ENCODE measurements around the gene KLHDC7B. TPM values are rescaled to one million over a fixed set of nuclear protein-coding genes. Genes with fewer than 3 reads are reported as not detected.

KLHDC7B gene
- total RNA-seq, 1 experiment from 2014 or later = not detected

DNA sequence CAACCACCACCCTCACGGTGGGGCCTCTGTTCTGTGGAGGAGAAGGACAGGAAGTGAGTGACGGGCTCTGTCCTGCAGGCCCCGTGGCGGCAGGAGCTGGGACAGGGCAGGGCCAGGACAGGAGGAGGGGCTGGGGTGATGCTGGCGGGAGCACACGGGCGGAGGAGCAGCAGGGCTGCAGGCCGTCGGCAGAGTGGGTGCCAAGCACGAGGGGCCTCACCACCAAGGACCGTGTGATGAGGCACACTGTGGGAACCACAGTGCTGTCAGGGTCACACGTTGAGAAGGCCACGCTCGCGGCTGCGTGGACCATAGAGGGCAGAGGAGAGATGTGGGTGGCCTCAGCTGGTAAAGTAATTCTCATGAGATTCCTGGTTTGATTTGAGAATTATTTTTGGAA is 28.8 kb upstream of the KLHDC7B start:
- Mint-ChIP-seq H3K4me3 (no peak overlapping the region), H3K4me1 (no peaks in the 10 kb centered on the region), H3K27ac (no peak overlapping the region), H3K27me3 (ENCODE audit: low read depth) (no peaks in the 10 kb centered on the region), H3K36me3 (peaks cover 15% of the 10 kb centered on the region), H3K9me3 (no peaks in the 10 kb centered on the region)
- TF ChIP-seq JAZF1 (CRISPR knock-in tag; IDR thresholded peaks at IDR 0.05) (no peak), TEAD1 (CRISPR knock-in tag; IDR thresholded peaks at IDR 0.05) (no peak), PRRX2 (CRISPR knock-in tag; IDR thresholded peaks at IDR 0.05) (no peak), FOXJ3 (CRISPR knock-in tag; IDR thresholded peaks at IDR 0.05; ENCODE audit: borderline replicate concordance) (no peak), GTF2I (CRISPR knock-in tag; conservative IDR thresholded peaks at IDR 0.05) (no peak), ATF3 (CRISPR knock-in tag; conservative IDR thresholded peaks at IDR 0.05) (no peak), IRF1 (CRISPR knock-in tag; IDR thresholded peaks at IDR 0.05) (no peak), RELA (CRISPR knock-in tag; IDR thresholded peaks at IDR 0.05; ENCODE audit: borderline replicate concordance) (no peak), ZNF423 (CRISPR knock-in tag; IDR thresholded peaks at IDR 0.05) (no peak), NFATC4 (CRISPR knock-in tag; IDR thresholded peaks at IDR 0.05) (no peak), ZNF281 (CRISPR knock-in tag; IDR thresholded peaks at IDR 0.05) (no peak), CREB1 (CRISPR knock-in tag; IDR thresholded peaks at IDR 0.05) (no peak), OVOL2 (CRISPR knock-in tag; IDR thresholded peaks at IDR 0.05; ENCODE audit: borderline replicate concordance) (no peak), JUN (CRISPR knock-in tag; IDR thresholded peaks at IDR 0.05) (no peak), GRHL2 (CRISPR knock-in tag; IDR thresholded peaks at IDR 0.05; ENCODE audit: insufficient replicate concordance, severe bottlenecking) (no peak), TEAD4 (CRISPR knock-in tag; IDR thresholded peaks at IDR 0.05) (no peak)
- TF ChIP-seq, protein P1, sequence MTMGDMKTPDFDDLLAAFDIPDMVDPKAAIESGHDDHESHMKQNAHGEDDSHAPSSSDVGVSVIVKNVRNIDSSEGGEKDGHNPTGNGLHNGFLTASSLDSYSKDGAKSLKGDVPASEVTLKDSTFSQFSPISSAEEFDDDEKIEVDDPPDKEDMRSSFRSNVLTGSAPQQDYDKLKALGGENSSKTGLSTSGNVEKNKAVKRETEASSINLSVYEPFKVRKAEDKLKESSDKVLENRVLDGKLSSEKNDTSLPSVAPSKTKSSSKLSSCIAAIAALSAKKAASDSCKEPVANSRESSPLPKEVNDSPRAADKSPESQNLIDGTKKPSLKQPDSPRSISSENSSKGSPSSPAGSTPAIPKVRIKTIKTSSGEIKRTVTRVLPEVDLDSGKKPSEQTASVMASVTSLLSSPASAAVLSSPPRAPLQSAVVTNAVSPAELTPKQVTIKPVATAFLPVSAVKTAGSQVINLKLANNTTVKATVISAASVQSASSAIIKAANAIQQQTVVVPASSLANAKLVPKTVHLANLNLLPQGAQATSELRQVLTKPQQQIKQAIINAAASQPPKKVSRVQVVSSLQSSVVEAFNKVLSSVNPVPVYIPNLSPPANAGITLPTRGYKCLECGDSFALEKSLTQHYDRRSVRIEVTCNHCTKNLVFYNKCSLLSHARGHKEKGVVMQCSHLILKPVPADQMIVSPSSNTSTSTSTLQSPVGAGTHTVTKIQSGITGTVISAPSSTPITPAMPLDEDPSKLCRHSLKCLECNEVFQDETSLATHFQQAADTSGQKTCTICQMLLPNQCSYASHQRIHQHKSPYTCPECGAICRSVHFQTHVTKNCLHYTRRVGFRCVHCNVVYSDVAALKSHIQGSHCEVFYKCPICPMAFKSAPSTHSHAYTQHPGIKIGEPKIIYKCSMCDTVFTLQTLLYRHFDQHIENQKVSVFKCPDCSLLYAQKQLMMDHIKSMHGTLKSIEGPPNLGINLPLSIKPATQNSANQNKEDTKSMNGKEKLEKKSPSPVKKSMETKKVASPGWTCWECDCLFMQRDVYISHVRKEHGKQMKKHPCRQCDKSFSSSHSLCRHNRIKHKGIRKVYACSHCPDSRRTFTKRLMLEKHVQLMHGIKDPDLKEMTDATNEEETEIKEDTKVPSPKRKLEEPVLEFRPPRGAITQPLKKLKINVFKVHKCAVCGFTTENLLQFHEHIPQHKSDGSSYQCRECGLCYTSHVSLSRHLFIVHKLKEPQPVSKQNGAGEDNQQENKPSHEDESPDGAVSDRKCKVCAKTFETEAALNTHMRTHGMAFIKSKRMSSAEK (CRISPR knock-in tag; IDR thresholded peaks at IDR 0.05; ENCODE audit: borderline replicate concordance) = no peak
- TF ChIP-seq, protein P2, sequence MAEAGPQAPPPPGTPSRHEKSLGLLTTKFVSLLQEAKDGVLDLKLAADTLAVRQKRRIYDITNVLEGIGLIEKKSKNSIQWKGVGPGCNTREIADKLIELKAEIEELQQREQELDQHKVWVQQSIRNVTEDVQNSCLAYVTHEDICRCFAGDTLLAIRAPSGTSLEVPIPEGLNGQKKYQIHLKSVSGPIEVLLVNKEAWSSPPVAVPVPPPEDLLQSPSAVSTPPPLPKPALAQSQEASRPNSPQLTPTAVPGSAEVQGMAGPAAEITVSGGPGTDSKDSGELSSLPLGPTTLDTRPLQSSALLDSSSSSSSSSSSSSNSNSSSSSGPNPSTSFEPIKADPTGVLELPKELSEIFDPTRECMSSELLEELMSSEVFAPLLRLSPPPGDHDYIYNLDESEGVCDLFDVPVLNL (CRISPR knock-in tag; IDR thresholded peaks at IDR 0.05; ENCODE audit: borderline replicate concordance, low read depth) = no peak
- TF ChIP-seq, protein P3, sequence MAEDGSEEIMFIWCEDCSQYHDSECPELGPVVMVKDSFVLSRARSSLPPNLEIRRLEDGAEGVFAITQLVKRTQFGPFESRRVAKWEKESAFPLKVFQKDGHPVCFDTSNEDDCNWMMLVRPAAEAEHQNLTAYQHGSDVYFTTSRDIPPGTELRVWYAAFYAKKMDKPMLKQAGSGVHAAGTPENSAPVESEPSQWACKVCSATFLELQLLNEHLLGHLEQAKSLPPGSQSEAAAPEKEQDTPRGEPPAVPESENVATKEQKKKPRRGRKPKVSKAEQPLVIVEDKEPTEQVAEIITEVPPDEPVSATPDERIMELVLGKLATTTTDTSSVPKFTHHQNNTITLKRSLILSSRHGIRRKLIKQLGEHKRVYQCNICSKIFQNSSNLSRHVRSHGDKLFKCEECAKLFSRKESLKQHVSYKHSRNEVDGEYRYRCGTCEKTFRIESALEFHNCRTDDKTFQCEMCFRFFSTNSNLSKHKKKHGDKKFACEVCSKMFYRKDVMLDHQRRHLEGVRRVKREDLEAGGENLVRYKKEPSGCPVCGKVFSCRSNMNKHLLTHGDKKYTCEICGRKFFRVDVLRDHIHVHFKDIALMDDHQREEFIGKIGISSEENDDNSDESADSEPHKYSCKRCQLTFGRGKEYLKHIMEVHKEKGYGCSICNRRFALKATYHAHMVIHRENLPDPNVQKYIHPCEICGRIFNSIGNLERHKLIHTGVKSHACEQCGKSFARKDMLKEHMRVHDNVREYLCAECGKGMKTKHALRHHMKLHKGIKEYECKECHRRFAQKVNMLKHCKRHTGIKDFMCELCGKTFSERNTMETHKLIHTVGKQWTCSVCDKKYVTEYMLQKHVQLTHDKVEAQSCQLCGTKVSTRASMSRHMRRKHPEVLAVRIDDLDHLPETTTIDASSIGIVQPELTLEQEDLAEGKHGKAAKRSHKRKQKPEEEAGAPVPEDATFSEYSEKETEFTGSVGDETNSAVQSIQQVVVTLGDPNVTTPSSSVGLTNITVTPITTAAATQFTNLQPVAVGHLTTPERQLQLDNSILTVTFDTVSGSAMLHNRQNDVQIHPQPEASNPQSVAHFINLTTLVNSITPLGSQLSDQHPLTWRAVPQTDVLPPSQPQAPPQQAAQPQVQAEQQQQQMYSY (CRISPR knock-in tag; IDR thresholded peaks at IDR 0.05) = no peak
- TF ChIP-seq, protein P4, sequence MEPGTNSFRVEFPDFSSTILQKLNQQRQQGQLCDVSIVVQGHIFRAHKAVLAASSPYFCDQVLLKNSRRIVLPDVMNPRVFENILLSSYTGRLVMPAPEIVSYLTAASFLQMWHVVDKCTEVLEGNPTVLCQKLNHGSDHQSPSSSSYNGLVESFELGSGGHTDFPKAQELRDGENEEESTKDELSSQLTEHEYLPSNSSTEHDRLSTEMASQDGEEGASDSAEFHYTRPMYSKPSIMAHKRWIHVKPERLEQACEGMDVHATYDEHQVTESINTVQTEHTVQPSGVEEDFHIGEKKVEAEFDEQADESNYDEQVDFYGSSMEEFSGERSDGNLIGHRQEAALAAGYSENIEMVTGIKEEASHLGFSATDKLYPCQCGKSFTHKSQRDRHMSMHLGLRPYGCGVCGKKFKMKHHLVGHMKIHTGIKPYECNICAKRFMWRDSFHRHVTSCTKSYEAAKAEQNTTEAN (CRISPR knock-in tag; IDR thresholded peaks at IDR 0.05) = no peak
- POLR2A ChIA-PET = no interaction called here
- ATAC-seq (no peak), DNase-seq (ENCODE audit: low spot score) (no peak)
- CTCF ChIA-PET = interaction anchor here (0.8 to 0.9 kb wide), 3 partner anchors 8 to 103 kb away, joined by 3 read pairs; partner anchors contain the start of gene SCO2
